Astrocyte of the spinal cord (primary cell): ENCODE data around the gene PRKG1.
A peak's percentile ranks its signal among the peaks of the same experiment; 100 is the strongest.

Experiments used
- DNase-seq: peaks from one replicate; pipeline ENCODE4 v3.0.0; 2011; ENCODE audit warnings: low read depth, low spot score
- H3K4me3 ChIP-seq: 2 replicates; pipeline ENCODE4 v1.5.1; 2011; ENCODE audit warnings: low read depth, mild to moderate bottlenecking, low read length, moderate library complexity
- in situ Hi-C: cut with HindIII; loops from 2 replicates; pipeline ENCODE4 v1.10.0; 2017; ENCODE audit warnings: low sequenced_read_pairs
- TF ChIP-seq, protein P1 (sequence below): IDR thresholded peaks from 2 replicates; pipeline ENCODE4 v1.5.1; 2012; ENCODE audit warnings: low read depth, mild to moderate bottlenecking, low read length, inconsistent platforms

Gene PRKG1

DNA sequence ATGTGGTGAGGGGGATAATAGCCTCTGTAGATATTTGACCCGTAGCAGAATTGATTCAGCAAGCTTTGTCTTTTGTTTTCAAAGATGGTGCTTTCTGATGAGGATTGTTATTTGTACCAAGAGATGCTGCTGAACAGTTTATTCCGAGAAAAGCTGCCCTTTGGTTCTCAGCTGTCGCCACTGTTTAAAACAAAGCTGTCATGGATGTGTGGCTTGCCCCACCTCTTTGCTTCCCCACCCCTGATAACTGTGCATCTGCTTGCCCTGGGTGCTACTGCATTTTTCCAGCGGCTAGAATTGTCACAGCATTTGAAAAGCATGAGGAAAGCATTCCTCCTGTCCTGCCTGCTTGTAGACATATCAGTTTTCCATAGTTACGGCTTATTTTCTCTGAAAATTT is 852.0 kb downstream of the PRKG1 start:
- TF ChIP-seq, protein P1, sequence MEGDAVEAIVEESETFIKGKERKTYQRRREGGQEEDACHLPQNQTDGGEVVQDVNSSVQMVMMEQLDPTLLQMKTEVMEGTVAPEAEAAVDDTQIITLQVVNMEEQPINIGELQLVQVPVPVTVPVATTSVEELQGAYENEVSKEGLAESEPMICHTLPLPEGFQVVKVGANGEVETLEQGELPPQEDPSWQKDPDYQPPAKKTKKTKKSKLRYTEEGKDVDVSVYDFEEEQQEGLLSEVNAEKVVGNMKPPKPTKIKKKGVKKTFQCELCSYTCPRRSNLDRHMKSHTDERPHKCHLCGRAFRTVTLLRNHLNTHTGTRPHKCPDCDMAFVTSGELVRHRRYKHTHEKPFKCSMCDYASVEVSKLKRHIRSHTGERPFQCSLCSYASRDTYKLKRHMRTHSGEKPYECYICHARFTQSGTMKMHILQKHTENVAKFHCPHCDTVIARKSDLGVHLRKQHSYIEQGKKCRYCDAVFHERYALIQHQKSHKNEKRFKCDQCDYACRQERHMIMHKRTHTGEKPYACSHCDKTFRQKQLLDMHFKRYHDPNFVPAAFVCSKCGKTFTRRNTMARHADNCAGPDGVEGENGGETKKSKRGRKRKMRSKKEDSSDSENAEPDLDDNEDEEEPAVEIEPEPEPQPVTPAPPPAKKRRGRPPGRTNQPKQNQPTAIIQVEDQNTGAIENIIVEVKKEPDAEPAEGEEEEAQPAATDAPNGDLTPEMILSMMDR, result no peak
- DNase-seq, result no peak
- H3K4me3 ChIP-seq, result no peak overlapping the region
- in situ Hi-C loops, result no loop called here

DNA sequence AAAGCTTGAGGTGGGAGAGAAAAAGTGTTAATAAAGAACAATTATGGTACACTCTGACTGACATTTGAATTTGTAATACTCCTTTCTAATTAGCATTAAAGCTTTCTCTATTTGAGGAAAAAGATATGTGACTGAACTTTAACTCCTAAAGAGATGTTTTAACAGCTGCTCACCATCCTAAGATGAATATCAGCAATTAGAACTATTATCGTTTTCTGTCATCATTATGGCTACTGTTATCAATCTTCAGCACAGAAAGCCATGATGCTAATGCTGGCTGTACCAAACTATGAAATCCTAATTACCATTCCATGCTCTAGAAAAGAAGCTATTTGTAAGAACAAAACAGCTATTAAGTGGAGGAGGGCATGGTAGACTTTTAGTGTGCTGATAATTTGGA is 853.9 kb downstream of the PRKG1 start:
- in situ Hi-C loops, result no loop called here
- no peak for DNase-seq

DNA sequence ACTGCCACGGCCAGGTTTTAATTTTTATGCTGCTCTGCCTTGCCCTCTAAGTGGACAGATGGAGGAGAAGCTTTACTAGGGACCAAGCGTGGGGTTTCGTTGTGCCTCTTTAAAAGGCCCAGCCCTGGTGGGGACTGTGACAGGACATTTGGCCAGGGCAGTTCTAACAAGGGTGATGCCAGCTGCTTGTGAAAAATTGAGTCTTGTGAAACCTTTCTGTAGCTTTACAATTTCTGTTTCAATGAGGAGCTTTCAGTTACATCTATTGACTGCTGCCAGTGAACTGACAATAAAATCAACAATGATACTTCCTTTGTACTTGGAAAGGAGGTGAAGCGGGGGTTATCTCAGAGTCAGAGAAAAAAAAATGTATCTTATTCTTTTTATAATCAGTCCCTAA is 858.2 kb downstream of the PRKG1 start:
- no peak for DNase-seq
- TF ChIP-seq, protein P1, result no peak
- H3K4me3 ChIP-seq, result no peak overlapping the region
- in situ Hi-C loops, result no loop called here

More for the DNA sequence above, 853.9 kb downstream of the PRKG1 start:
- TF ChIP-seq, protein P1, result no peak
- no peak overlapping the region for H3K4me3 ChIP-seq

DNA sequence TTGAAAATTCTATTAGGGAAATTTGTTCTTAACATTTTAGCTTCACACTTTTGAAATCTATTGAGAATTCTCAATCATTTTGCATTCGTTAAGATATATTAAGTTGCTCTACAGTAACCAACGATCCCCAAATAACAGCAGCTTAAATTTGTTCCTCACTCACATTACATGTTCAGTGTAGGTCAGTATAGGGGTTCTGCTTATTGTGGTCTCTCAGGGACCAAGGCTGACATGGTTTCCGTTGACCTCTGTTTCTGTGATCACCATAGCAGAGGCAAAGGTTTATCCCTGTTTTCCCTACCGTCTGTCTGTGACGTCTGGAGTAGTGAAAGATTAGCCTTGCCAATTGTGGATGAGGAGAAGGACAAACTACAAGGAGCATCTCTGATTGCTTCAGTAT is 860.1 kb downstream of the PRKG1 start:
- DNase-seq, result no peak
- in situ Hi-C loops, result no loop called here
- TF ChIP-seq, protein P1, result no peak
- H3K4me3 ChIP-seq, result no peak overlapping the region

DNA sequence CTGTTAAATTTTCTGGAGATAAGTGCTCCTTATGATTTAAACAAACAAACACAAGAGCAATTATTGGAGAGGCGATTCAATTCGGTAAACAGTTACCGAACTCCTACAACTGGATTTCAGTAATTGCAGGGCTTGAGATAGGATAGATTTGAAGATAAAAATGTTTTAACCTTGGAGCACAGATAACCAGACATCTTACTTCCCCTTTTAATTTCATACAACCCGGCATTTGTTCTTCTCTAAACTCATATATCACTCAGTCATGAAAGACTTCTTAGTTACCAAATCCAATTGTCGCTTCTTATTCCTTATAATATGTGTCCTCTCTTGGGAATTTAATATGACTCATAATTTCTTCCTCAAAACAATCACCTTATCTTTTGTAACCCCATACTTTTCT is 861.1 kb downstream of the PRKG1 start:
- no peak for DNase-seq
- in situ Hi-C loops, result no loop called here
- no peak overlapping the region for H3K4me3 ChIP-seq
- TF ChIP-seq, protein P1, result no peak

DNA sequence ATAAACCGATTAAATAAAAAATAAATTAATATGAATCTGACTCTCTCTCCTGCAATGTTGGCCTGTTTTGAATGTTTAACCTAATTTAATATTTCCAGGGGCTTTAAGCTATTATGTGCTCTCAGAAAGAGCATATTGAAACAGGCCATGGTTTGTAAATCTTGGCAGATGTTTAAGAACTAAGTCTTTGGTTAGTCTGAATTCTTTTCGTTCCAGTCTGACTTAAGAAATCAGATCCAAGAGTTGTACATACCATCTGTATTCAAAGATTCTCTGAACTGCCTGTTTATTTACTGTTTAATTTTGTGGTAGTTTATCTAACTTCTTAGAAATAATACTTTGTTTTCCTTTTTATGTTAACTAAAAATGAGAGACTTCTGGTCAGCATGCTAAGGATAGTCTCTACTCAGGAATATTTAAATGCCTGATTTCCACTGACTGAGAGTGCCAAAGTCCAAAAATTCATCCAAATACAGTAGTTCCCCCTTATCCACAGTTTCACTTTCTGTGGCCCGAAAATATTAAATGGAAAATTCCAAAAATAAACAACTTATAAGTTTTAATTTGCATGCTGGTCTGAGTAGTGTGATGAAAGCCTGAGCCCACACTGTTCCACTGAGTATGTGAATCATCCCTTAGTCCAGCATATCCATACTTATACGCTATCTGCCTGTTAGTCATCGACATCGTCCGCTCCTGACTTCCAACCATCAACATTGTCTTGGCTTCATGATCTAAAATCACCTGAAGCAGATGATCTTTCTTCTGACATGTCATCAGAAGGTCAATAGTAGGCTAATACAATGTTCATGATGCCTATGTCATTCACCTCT is 863.2 kb downstream of the PRKG1 start:
- no peak overlapping the region for H3K4me3 ChIP-seq
- in situ Hi-C loops, result no loop called here
- DNase-seq, result peak; percentile 68
- TF ChIP-seq, protein P1, result no peak
